K562 (cell line): ENCODE data around the gene ZNF8. TPM values are rescaled to one million over a fixed set of nuclear protein-coding genes. Genes with fewer than 3 reads are reported as not detected.

Source experiments
- BACH1 ChIP-seq: fragments of 200-800 bp; sonication (Bioruptor generic); IDR thresholded peaks from 2 replicates; pipeline ENCODE4 v1.6.1; 2016; ENCODE audit warnings: missing genetic modification characterization, missing compliant biosample characterization
- BRF1 ChIP-seq: IDR thresholded peaks from 3 replicates; pipeline ENCODE4 v1.6.1; 2011; ENCODE audit warnings: borderline replicate concordance, mild to moderate bottlenecking; ENCODE audit not compliant: insufficient read length; ENCODE audit errors: extremely low read depth
- CBX2 ChIP-seq: fragments of 200-600 bp; sonication (generic); IDR thresholded peaks from one replicate; pipeline ENCODE4 v1.6.1; 2012; ENCODE audit warnings: mild to moderate bottlenecking, low read length, inconsistent platforms; ENCODE audit not compliant: insufficient read depth, poor library complexity, severe bottlenecking
- E2F1 ChIP-seq: sonication (generic); formaldehyde crosslinking; IDR thresholded peaks from 2 replicates; pipeline ENCODE4 v1.8.1; 2023; ENCODE audit warnings: mild to moderate bottlenecking, missing genetic modification reagents, moderate library complexity
- EP300 ChIP-seq: IDR thresholded peaks from 2 replicates; pipeline ENCODE4 v1.6.1; 2012; ENCODE audit warnings: low read length, improper control_type of control experiment
- ESRRB ChIP-seq: fragments of 250-450 bp; sonication (Bioruptor Pico); IDR thresholded peaks from 2 replicates; pipeline ENCODE4 v1.5.0; 2020; ENCODE audit warnings: mild to moderate bottlenecking, moderate library complexity, borderline replicate concordance
- GTF2F1 ChIP-seq: IDR thresholded peaks from 2 replicates; pipeline ENCODE4 v1.6.1; 2011; ENCODE audit warnings: low read depth, low read length, improper control_type of control experiment
- HDAC6 ChIP-seq: IDR thresholded peaks from 2 replicates; pipeline ENCODE4 v1.6.1; 2012; ENCODE audit warnings: low read depth, mild to moderate bottlenecking, control low read depth, inconsistent platforms, low read length, moderate library complexity
- IRF2 ChIP-seq: sonication (generic); formaldehyde crosslinking; IDR thresholded peaks from 2 replicates; pipeline ENCODE4 v1.8.1; 2022; ENCODE audit warnings: mild to moderate bottlenecking, missing genetic modification reagents
- MCM3 ChIP-seq: fragments of 450-650 bp; IDR thresholded peaks from 2 replicates; pipeline ENCODE4 v1.6.1; 2016
- NCOA4 ChIP-seq: fragments of 450-650 bp; IDR thresholded peaks from 2 replicates; pipeline ENCODE4 v1.6.1; 2018; ENCODE audit warnings: mild to moderate bottlenecking; ENCODE audit not compliant: partially characterized antibody
- NFIX ChIP-seq: fragments of 250-450 bp; sonication (Bioruptor Pico); IDR thresholded peaks from 2 replicates; pipeline ENCODE4 v1.4.0; 2020; ENCODE audit warnings: low read depth, mild to moderate bottlenecking, moderate library complexity
- NR2C1 ChIP-seq, 2 experiments: fragments of 450-650 bp; IDR thresholded peaks; 2 replicates each; pipeline ENCODE4 v1.6.1; 2017; ENCODE audit warnings: mild to moderate bottlenecking in 2 of 2, antibody characterized with exemption in 1 of 2, inconsistent platforms in 1 of 2, missing compliant biosample characterization in 1 of 2, missing genetic modification characterization in 1 of 2
- ZNF316 ChIP-seq: fragments of 450-650 bp; IDR thresholded peaks from 2 replicates; pipeline ENCODE4 v1.6.1; 2016
- polyA plus RNA-seq, 8 experiments: library from polyadenylated mRNA; depleted of rRNA in 4 of 8; stranded (reverse) in 5 of 8; unstranded in 3 of 8; fragments of >200 nt; fragmentation: Nextera tagmentation in 2 of 8; fragmentation: Illumina TruSeq in 1 of 8; extraction: Ambion mirVana in 2 of 8; extraction: Trizol in 1 of 8; gene quantifications; 2 replicates each; pipeline versions ENCODE4 v1.2.1 to v1.2.3, GENCODE V29; 2011 to 2014; ENCODE audit warnings: inconsistent platforms in 1 of 8, missing spikeins in 1 of 8
- total RNA-seq, 7 experiments: library from RNA; depleted of rRNA in 6 of 7; stranded (reverse); fragments of >200 nt in 6 of 7; fragmentation: Illumina TruSeq in 2 of 7; extraction: Trizol in 2 of 7; gene quantifications; 2 replicates each; pipeline versions ENCODE4 v1.2.1 to v1.2.3, GENCODE V29; 2011 to 2021; ENCODE audit warnings: low replicate concordance in 1 of 7
- TF ChIP-seq, protein P1 (sequence below): fragments of 450-650 bp; formaldehyde crosslinking; IDR thresholded peaks from 2 replicates; pipeline ENCODE4 v1.4.0; 2022; ENCODE audit warnings: mild to moderate bottlenecking, moderate library complexity
- TF ChIP-seq, protein P2 (sequence below): fragments of 250-450 bp; sonication (Bioruptor Pico); IDR thresholded peaks from 2 replicates; pipeline ENCODE4 v1.5.0; 2021; ENCODE audit warnings: mild to moderate bottlenecking, moderate library complexity
- TF ChIP-seq, protein P3 (sequence below): fragments of 450-650 bp; formaldehyde crosslinking; IDR thresholded peaks from 2 replicates; pipeline ENCODE4 v1.4.0; 2020; ENCODE audit warnings: mild to moderate bottlenecking, mixed read lengths
- TF ChIP-seq, protein P4 (sequence below): sonication (generic); formaldehyde crosslinking; IDR thresholded peaks from 2 replicates; pipeline ENCODE4 v1.8.0; 2022; ENCODE audit warnings: mild to moderate bottlenecking, missing genetic modification reagents, borderline replicate concordance

The ZNF8 gene
- total and polyA plus RNA-seq, 9 of the 15 experiments (the other 6 are each of a cell fraction or from before 2014, with no cell fraction given), result 0.71 to 7.7 (median 4.7) TPM

GRCh38 chr19:58279042-58279924 is 528 bp downstream of the ZNF8 start (continued):
- TF ChIP-seq E2F1, result peak; percentile 72
- TF ChIP-seq GTF2F1, result no peak
- TF ChIP-seq EP300, result no peak
- TF ChIP-seq CBX2, result no peak
- TF ChIP-seq, protein P1, sequence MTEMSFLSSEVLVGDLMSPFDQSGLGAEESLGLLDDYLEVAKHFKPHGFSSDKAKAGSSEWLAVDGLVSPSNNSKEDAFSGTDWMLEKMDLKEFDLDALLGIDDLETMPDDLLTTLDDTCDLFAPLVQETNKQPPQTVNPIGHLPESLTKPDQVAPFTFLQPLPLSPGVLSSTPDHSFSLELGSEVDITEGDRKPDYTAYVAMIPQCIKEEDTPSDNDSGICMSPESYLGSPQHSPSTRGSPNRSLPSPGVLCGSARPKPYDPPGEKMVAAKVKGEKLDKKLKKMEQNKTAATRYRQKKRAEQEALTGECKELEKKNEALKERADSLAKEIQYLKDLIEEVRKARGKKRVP (CRISPR knock-in tag), result no peak
- no peak for TF ChIP-seq ESRRB
- TF ChIP-seq ZNF316, result no peak
- no peak; the same call in 1 of the 2 replicates for TF ChIP-seq NR2C1 (IDR thresholded peaks at IDR 0.05)
- TF ChIP-seq NR2C1 (tag; IDR thresholded peaks at IDR 0.05), result no peak
- TF ChIP-seq, protein P2, sequence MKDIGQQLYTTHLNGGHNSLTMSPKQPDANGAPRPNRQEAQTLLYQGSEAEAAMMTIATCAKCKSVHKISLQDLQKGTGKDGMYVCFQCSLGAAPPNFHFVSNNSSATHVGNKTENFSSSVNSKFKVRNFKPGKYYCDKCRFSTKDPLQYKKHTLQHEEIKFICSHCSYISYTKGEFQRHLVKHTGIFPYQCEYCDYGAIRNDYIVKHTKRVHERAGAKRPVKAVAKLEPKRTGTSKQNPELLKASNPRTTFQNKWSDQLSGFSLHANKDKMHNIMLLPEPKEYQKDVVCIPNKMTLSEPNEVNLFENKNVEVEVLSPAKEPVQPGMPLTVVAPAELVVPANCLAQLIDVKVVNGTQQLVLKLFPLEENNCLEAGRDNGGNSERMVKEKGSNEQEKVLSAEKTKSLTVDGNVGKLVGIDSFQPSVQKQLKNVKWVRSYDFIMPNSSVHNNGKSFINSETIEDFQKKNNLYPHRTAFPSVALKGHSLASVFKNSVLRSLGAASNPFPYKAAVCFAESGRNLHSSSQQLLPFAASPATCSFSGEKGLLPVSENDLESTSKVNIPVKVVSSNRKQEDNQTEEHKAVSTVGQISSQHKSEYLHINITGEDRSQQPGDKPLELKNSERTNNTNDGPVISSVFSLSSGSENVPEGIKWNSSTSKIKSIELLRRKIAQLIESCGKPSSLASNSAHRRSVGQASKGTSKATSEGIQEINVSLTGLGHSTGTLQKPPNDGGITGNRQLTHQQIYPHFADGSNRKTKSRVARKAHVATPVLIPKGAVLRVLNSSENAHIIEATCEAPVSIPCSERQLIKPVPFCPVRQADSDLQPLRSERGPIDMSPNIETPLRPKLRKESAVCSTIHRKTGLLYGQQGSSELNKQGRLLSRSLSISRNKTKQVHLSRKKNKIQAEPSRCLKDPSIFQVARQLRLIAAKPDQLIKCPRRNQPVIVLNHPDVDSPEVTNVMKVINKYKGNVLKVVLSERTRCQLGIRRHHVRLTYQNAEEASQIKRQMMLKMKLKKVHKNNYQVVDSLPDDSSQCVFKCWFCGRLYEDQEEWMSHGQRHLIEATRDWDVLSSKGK (CRISPR knock-in tag), result no peak
- TF ChIP-seq, protein P3, sequence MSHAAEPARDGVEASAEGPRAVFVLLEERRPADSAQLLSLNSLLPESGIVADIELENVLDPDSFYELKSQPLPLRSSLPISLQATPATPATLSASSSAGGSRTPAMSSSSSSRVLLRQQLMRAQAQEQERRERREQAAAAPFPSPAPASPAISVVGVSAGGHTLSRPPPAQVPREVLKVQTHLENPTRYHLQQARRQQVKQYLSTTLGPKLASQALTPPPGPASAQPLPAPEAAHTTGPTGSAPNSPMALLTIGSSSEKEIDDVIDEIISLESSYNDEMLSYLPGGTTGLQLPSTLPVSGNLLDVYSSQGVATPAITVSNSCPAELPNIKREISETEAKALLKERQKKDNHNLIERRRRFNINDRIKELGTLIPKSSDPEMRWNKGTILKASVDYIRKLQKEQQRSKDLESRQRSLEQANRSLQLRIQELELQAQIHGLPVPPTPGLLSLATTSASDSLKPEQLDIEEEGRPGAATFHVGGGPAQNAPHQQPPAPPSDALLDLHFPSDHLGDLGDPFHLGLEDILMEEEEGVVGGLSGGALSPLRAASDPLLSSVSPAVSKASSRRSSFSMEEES (CRISPR knock-in tag), result no peak
- TF ChIP-seq, protein P4, sequence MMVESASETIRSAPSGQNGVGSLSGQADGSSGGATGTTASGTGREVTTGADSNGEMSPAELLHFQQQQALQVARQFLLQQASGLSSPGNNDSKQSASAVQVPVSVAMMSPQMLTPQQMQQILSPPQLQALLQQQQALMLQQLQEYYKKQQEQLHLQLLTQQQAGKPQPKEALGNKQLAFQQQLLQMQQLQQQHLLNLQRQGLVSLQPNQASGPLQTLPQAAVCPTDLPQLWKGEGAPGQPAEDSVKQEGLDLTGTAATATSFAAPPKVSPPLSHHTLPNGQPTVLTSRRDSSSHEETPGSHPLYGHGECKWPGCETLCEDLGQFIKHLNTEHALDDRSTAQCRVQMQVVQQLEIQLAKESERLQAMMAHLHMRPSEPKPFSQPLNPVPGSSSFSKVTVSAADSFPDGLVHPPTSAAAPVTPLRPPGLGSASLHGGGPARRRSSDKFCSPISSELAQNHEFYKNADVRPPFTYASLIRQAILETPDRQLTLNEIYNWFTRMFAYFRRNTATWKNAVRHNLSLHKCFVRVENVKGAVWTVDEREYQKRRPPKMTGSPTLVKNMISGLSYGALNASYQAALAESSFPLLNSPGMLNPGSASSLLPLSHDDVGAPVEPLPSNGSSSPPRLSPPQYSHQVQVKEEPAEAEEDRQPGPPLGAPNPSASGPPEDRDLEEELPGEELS (CRISPR knock-in tag), result no peak
- no peak for TF ChIP-seq IRF2 (CRISPR knock-in tag)
- no peak for TF ChIP-seq BACH1
- TF ChIP-seq BRF1, result no peak
- no peak for TF ChIP-seq MCM3
- no peak for TF ChIP-seq NFIX (CRISPR knock-in tag)
- no peak for TF ChIP-seq NCOA4
- TF ChIP-seq HDAC6, result no peak
